Left forelimb (tissue), 1 donor: ENCODE measurements around the gene TRIM26.
"Not testable (repeated sequence)": the region's sequence is repeated elsewhere in the genome, so short reads cannot be mapped to it uniquely, and the experiment has no call there.

Experiments used
- DNase-seq: peaks from one replicate; pipeline ENCODE4 v3.0.0-alpha.2; 2018; ENCODE audit warnings: low spot score

The TRIM26 gene

DNA sequence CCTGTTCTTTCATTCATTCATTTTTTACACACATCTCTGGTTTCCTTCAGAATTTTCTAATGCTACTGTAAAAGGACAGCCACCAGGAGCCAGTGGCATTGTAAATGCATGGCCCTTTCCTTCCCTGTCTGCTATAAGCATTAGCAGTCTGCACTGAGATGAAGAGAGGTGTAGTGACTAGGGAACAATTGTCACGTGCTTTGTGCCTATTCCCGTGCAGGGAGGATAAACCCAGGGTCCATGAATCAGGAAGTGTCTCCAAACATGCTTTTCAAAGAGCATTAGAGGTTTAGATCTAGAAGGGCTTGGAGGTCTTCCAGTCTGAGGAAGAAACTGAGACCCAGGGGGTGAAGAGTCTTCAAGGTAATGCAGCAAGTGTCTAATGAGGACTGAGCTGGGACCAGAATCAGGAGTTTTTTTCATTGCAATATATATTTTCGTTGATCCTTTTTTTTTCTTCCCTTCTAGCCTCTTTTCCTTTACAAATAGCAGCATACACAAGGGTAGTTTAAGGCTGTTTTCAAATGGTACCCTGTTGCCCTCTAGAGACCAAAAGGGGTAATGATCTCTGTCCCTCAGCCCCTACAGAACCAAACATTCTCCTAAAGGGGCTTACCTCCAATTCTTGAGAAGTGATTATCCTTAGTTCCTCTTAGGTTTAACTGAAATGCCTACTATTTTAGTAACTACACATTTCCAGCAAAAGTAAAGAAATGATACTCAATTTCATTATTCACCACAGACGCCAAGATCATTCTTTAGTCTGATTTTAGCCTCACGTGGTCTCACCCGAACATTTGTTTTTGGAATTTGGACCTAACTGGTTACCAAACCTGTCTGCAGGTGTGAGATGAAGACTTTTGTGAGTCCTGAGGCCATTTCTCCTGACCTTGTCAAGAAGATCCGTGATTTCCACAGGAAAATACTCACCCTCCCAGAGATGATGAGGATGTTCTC lies 43.3 kb downstream of the TRIM26 start:
- DNase-seq, result no peak

DNA sequence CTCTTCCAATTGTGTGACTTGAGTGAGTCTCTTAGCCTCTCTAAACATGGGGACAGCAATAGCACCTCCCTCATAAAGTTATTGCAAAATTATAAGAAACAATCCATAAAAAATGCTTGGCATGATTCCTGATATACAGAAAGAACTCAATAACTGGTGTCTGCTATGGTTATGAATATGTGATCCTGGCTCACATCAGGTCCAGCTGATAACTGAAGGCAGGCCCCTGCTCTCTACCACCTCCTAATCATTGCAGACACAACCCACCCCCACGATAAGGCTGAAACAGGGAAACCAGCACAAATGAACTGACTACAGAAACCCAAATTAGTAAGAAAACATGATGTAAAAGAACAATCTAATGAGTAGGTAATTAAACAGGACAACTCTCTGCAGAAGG lies 44.5 kb downstream of the TRIM26 start:
- DNase-seq, result no peak

DNA sequence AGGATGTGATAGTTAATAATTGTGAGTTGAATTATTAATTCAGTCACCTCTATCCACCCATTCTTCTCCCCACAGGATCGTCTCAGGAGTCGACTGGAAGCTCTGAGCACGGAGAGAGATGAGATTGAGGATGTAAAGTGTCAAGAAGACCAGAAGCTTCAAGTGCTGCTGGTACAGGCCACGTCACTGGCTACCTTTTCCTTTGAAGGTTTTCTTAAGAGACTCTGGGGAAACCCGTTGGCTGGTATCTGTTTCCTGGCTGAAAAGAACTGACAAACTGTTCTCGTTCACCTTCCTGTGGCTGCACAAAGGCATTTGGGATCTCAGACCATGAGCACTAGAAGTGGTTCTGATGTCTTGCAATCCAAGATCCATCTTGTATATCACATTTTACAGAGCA lies 46.1 kb downstream of the TRIM26 start:
- no peak for DNase-seq

DNA sequence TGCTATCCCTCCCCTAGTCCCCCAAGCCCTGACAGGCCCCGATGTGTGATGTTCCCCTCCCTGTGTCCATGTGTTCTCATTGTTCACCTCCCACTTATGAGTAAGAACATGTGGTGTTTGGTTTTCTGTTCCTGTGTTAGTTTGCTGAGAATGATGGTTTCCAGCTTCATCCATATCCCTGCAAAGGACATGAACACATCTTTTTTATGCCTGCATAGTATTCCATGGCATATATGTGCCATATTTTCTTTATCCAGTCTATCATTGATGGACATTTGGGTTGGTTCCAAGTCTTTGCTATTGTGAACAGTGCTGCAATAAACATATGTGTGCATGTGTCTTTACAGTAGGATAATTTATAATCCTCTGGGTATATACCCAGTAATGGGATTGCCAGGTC lies 48.0 kb downstream of the TRIM26 start:
- DNase-seq, result not testable (repeated sequence)

DNA sequence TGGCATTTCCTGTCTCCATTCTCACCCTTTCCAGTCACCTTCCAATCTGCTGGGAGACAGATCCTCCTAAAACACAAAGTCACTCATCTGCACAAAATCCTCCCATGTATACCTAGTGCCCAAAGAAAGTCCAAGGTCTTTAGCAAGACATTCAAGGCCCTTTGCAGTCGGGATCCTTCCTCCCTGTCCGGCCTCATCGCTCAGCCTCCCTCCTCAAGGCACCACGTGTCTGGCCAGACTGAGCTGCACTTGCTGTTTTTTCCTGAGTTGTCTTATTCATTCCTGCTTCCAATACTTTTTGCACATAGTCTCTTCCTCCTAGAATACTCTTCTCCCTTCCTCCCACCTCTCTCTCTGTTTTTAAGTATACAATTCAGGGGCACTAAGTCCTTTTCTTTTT lies 48.5 kb downstream of the TRIM26 start:
- DNase-seq, result no peak

DNA sequence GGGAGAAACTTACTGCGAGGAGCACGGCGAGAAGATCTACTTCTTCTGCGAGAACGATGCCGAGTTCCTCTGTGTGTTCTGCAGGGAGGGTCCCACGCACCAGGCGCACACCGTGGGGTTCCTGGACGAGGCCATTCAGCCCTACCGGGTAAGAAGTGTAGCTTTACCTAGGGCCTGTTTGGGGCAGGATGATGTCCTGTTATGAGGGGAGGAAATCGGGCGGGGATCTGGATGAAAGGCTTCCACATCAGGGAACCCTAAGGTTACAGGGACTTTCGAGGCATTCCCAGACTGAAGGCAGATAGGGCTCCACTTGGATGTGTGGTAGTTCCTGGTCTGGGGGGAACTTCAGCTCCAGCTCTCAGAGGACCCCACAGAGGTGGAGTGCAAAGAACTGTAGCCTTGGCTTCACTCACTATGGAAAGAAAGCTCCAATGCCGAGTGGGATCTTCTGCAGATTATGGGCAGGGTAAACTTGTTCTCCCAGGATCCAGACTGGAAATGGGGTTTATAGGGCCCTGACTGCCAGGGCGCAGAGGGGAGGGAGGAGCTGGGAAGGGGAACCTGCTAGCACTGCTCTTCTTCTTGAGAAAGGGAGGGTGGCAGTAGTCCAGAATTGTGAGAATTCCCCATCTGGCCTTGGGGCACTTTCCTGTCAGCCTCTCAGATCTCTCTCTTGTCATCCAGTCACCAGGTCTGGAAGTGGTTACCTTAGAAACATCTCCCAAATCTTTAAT lies 49.1 kb downstream of the TRIM26 start:
- DNase-seq, result no peak

DNA sequence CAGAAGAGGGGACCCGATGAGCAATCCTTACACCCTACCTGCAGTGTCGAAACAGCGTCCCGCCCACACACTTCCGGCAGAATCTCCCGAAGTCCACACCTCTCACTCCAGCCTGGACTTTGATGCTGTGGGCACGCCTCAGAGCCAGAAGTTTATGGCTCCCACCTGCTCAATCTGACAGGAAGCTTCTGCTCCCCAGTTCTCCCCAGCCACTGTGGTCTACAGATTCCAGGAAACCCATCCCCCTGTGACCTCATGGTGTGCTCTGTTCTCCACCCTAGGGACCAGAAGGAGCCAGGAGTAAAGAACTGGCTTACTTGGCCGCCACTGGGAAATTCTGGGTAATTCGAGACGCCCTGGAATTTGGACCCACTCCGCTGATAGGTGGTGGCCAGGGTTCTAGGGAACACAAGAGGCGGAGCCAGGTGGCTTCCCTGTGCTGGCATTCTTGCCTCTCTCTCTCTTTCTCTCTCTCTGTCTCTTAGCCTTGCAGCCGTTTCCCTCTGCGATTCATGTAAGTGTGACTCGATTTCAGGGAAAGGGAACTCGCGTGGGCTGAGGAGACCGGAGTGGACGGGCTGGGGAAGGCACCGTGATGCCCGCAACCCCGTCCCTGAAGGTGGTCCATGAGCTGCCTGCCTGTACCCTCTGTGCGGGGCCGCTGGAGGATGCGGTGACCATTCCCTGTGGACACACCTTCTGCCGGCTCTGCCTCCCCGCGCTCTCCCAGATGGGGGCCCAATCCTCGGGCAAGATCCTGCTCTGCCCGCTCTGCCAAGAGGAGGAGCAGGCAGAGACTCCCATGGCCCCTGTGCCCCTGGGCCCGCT lies 49.9 kb downstream of the TRIM26 start, which contains the start of gene TRIM15:
TSS of gene TRIM15 (plus strand) at position 457 of the 828 bp plus-strand sequence. CDS start at position 596, 139 bp downstream.
- no peak for DNase-seq

DNA sequence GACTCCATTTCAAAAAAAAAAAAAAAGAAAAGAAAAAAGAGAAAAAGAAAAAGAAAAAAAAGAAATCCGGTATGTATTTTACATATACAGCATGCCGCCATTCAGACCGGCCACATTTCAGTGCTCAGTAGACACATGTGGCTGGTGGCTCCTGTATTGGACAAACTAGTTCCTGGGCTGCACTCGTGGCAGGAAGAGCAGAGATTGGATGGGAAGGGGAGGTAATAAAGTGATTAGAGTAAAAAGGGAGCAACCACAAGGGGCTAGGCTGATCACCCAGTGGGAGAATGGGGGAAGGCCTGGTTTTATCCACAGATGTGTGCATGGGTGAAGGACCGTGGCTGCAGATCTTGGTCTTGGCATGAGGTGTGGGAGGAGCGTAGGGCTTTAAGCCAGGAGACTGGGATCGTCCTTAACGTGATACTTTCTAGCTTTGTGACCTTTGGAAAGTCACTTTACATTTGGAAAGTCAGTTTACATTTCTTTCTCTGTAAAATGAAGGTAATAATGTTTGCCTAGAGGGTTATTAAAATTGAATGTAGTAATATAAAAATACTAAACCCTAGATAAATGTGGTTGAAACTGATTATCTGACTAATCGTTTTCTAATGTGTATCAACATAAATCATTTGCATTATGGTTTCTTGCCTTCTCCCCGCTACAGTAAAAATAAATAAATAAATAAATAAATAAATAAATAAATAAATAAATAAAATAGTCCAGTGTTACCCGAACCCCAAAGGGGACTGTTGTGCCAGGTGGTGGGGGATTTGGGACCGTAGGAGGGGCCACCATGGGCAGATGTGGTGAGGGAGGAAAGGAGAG lies 50.7 kb downstream of the TRIM26 start:
- no peak for DNase-seq

DNA sequence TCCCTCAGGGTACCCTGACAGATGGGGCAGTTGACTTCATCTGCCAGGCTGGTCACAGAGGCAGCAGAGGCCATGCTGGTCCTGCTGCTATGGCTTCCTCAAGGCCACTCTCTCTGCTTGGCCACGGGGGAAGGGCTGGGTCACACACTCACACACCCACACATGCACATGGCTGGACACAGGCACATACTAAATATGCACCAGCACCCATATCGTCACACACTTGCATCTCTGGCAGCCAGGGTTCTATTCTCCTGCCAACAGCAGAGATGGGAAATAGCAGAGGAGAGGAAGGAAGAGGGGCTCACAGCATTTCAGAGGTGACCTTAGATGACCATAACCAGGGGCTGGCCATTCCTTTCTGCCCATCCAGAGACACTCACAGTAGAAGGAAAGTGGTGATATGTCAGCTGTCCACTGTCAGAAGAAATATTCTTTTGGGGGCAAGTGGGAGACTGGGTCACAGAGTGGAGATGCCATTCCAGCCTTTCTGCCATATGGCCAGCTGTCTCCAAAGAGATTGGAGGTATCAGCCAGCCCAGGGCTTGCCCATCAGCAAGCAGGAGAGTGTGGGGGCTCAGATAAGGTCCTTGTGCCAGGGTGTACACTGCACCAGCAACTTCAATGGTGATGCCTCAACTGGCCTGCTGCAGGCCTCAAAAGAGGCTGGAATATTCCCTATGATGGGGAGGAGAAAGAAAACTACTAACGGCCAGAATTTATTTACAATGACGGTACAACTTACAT lies 52.2 kb downstream of the TRIM26 start, which contains the start of gene TRIM10:
TSS of gene TRIM10 (minus strand) at position 427 of the 747 bp plus-strand sequence. CDS start at position 74, 353 bp downstream.
- no peak for DNase-seq

DNA sequence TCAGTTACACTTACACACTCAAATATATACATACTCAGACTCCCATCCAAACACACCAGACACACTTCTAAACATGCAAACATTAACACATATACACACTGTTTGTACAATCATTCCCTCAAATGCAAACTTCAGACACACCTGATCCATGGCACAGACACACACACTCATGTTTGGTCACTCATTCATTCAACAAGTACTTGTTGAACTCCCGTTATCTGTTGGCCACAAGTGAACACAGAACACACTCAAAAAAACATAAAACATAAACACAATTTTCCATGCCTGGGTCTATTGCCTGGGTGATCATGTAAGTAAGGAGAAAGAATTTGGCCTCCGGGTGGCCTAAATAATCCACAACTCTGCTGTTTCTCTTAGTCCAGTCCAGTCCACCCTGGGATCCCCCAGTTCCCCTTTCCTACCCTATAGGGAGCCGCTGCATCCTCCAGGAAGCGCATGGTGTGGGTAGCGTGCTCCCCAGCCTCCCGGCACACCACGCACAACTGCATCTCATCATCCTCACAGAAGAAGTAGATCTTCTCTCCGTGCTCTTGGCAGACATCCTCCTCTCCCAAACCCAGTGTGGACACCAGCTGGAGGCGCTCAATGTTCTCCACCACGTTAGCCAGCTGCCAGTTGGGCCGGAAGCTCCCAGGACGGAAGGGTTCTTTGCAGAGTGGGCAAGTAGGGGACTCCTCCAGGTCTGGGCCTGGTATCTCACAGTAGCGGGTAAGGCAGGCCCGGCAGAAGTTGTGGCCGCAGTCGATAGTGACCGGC lies 53.0 kb downstream of the TRIM26 start:
- DNase-seq, result no peak

DNA sequence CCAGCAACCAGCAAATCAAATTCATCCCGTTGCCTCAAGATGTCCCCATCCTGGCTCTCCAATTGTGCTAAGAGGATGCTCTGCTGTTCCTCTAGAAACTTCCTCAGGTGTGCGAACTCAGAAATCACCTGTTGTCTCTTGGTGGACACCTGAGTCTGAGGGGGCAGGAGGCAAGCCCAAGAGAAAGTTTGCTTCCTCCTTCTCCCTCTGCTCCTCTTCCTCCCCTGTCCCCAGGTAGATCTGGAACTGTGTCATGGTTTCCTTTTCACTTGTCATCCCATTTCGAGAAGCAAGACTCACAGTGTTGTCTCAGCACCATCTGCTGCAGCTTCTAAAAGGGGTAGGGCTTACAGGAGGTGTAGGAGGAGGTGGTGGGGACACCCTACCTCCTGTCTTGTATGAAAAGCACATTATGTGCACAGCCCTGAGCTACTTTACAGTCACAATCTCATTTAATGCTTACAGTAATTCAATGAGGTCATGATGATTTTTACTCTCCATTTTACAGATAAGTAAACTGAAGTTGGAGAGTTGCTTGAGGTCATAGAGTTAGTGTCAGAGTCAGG lies 54.6 kb downstream of the TRIM26 start:
- DNase-seq, result no peak

DNA sequence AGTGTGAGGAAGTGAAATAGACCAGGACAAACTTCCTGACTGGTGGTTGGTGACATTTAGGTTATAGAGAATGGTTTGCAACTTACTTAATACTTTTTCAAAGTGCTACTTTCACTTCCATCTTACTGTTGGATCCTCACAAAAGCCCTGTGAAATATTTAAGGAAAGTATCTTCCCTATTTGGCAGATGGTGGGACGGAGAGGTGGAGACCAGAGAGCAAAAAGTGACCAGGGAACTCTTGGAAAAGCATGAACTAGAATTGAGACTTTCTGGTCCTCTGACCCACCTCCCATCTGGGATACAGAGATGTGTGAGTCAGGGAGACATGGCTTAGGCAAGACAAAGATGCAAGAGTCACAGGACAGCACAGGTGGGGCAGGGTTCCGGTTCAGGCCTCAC lies 55.2 kb downstream of the TRIM26 start:
- DNase-seq, result no peak

DNA sequence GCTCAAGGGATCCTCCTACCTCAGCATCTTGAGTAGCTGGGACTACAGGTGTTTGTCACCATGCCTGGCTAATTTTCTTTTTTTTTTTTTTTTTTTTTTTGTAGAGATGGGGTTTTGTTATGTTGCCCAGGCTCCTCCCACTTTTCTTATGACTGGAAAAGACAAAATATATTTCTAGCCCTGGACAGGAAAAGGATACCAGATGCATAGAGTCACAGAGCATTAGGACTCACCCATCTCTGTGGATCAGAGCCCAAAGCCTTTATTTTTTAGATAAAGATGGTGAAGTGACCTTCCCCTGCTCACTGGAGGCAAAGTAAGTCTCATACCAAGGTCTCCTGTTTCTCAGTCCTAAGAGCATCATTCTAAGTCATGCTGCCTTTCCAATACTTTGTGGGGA lies 55.6 kb downstream of the TRIM26 start:
- no peak for DNase-seq

DNA sequence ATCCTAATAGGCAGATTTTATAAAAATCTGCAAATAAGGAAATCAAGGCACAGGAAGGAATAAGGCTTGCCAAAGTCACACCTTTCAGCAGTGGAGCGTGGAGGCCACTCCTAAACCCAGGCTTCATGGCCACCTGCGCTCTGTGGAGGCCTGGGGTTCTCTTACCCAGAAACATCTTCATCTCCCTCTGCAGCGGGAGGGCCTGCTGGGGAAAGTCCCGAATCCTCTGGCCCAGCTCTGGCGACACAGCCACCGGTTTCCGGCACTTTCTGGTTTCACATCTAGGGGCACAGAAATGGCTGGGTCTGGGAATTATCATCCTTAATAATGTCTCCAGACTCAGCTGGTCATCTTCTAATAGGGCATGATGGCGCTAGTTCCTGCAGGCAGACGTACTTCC lies 56.4 kb downstream of the TRIM26 start:
- no peak for DNase-seq

DNA sequence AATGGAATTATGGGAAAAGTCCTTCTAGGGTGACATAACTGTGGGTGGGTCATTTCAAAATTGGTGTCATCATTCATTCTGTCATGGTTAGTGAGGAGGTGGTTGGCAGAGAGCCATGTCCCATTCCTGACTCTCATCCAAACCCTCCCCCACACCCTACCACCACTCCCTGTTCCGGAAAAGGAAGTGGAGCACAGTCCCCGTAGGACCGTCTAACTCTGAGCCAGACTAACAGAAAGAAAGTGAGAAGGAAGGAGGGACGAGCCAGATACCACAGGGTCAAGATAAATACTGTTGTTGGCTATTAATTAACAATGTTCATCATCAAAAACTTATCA lies 57.0 kb downstream of the TRIM26 start:
- no peak for DNase-seq

DNA sequence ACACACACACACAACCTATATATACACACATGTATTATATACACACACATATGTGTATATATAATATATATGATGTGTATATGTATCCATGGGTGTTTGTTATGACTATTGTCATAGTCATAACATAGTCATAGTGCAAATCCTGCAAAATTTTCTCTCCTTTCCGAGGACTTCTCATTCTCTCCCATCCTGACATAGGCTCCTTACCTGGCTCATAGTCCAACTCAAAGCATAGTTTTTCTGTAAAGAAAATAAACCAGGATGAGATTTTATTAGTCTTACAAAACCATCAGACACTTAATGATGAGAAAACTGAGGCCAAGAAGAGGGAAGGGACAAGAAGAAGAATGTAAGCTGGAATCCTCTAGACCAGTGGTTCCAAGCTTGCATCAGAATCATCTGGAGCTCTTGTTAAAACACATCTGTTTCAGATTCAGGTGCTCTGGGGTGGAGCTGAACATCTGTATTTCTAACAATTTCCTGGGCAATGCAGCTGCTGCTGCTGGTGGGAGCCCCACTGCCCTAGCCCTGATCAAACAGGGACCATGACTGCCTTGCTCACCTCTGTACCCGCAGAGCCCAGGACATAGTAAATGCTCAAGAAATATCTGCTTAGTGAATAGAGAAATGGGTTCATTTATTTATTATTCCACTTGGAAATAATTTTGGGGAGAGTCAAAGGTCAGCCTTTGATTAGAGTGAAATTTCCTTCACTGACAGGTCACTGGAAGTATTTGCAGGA lies 57.5 kb downstream of the TRIM26 start:
- no peak for DNase-seq

DNA sequence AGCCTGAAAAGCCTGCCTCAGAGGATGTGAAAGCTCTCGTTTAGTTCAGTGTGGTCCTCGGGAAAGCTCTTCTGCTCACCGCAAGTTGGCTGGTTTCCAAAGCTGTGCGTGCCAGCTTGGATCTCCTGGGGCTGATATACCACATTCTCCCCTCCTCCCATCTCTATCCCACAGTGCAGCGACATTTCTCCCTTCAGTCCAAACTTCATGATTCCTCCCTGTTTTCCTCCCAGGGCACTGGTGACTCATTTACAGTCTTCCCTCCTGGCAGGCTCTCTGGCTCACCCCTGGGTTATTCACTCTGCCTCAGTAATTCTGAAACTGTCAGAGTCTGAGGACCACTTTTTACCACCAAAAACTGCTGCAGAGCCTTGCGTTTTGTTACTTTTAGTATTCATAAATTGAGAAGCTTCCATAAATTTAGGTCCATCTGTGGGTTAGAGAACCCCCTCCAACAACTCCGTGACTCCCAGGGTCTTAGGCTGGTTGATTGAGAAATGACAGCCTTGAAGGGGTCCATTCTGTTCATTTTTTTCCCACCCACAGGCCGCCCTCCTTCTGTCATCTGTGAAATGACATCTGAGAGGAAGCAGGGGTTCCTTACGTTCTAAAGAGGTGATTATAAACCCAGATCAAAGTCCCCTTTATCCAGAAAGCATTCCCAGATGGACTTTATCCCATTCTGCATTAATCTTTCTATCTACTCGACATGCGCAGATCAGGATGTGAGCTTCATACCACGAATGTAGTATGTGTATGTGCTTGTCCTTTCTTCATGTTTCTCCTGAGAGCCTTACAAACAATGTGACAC lies 58.3 kb downstream of the TRIM26 start:
- DNase-seq, result no peak

DNA sequence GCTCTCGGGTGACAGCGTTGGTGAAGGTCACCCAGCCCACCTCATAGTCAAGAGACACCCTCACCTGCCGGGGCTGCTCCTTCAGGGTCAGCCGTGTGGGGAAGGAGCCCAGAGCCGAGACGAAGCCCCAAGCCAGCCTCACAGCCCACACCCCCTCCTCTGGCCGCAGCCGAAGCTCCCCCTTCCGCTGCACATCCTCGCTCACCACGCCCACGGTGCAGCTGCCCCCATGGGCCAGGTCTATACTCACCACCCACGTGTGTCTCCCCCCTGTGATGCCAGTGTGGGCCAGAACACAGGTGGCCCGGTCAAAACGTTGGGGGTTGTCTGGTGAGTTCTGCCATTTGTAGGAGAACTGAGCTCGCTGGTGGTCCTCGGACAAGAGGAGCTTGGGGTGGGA lies 59.1 kb downstream of the TRIM26 start:
- no peak for DNase-seq
